Femur (tissue), 1 donor: ENCODE results near the gene C22orf23.
"Not testable (repeated sequence)": the region's sequence is repeated elsewhere in the genome, so short reads cannot be mapped to it uniquely, and the experiment has no call there.

Experiments
- DNase-seq: peaks from one replicate; pipeline ENCODE4 v3.0.0-alpha.2; 2017

The C22orf23 gene

DNA sequence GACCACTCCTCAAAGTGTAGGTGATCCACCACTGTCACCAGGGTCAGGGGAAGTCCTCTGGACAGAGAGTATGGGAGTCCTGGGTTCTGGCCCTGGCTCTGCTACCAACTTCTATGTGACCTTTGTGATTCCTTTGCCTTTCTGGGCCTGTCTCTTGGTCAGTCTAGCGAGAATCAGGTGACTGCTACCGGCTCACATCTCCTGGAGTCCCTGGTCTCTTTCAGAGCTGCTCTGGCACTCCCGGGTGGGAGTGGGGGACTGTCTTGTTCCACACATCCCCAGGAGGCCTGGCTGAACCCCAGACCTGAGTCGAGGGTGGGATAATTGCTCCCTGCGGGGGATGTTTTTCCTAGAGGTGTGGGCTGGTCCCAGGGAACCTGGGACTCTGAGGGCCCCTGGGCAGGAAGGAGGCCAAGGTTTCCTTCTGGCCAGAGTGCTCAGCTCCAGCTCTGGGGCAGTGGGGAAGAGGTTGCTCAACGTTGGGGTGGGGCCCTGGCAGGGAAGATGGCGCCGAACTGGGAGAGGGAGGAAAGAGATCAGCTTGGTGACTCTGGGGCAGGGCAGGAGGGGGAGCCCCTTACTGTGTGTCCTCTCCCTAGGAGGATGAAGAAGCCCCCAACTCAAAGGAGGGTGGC, 28.9 kb upstream of the C22orf23 start:
- DNase-seq, result no peak

DNA sequence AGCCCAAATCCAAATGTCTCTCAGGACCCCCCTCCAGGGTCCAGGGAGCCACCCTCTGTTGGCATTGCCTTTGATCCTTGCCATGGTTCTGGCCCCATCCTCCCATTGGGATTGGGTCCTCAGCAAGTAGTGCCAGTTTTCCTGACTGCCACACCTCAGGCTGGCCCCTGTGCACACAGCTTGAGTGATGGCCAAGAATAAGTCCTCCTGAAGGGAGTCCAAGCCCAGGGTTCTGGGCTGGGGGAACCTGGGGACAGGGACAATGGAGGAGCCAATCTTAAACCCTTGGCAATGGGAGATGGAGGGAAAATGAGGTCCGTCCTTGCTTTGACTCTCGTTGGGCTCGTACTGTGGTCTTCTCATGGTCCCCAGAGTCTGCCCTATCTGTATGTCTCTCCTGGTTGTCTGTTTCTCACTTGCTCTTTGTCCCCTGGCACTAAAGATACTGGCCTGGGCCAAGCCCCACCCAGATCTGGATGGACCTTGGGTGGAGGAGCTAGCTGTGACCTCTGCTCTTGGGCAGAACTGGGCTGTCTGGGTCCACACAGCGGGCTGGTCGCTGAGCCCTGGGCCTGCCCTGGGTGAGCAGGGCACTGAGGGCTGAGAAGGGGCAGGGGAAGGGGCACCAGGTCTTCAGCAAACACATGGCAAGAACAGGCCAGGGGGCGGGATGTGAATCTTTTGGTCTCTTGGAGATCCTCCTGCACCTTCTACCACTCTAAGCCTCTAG, 28.0 kb upstream of the C22orf23 start:
- no peak for DNase-seq

DNA sequence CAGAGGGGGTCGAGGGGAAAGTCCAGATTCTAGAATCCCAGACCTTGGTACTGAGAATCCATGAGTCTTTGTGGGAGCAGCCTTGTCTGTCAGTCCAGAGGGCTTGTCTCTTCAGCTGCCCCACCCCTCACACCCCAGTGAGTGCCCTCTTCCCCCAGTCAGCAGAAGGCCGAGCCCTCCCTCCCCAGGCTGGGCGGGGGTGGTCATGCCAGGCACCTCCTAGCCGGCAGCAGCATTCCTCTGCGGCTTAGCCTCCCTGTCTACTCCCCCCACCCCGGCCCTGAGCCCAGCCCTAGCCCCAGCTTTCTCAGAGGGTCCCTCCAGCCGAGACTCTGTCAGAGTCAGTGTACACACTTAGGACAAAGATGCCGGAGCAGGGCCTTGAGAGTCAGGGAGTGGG, 26.4 kb upstream of the C22orf23 start:
- DNase-seq, result no peak

DNA sequence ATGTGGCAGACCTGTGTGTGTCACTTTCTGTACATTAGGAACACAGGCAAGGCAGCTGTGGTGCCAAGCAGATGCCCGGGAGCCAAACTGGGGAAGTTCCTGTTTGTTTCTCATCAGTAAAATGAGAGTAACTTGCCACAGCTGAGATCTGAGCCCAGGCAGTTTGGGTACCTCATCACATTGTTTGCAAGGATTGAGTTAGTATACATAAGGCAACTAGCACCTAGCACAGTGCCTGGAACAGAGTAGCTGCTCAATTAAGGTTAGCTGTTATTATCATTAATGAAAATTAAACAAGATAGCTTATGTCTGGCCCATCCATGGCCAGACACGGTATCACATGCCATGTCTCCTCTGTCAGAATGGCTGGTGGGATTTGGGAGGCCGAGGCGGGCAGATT, 23.1 kb upstream of the C22orf23 start:
- no peak for DNase-seq

DNA sequence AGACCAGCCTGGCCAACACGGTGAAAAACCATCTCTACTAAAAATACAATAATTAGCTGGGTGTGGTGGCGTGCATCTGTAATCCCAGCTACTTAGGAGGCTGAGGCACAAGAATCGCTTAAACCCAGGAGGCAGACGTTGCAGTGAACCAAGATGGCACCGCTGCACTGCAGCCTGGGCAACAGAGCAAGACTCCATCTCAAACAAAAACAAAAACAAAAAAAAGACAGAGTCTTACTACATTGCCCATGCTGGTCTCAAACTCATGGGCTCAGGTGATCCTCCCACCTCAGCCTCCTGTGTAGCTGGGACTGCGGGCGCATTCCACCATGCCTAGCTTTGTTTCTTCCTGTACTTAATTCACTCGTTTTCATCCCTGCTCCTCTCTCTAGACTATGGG, 22.6 kb upstream of the C22orf23 start:
- DNase-seq, result not testable (repeated sequence)

DNA sequence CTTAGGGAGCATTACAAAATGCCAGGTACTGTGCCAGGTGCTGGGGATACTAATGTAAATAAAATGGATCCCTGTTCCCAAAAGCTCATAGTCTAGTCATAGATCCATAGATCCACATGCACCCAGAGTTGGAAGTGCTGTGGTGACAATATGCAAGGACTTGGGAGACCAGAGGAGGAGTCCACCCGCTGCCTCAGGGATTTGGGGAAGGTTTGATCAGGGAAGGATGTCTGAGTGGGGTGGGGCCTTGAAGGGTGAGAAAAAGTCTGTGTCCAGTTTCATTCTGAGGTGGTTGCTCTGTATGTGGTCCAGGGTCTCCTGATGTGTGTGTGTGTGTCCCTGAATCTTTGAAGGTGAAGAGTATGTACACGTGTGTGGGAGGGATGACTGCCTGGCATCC, 21.8 kb upstream of the C22orf23 start:
- no peak for DNase-seq

DNA sequence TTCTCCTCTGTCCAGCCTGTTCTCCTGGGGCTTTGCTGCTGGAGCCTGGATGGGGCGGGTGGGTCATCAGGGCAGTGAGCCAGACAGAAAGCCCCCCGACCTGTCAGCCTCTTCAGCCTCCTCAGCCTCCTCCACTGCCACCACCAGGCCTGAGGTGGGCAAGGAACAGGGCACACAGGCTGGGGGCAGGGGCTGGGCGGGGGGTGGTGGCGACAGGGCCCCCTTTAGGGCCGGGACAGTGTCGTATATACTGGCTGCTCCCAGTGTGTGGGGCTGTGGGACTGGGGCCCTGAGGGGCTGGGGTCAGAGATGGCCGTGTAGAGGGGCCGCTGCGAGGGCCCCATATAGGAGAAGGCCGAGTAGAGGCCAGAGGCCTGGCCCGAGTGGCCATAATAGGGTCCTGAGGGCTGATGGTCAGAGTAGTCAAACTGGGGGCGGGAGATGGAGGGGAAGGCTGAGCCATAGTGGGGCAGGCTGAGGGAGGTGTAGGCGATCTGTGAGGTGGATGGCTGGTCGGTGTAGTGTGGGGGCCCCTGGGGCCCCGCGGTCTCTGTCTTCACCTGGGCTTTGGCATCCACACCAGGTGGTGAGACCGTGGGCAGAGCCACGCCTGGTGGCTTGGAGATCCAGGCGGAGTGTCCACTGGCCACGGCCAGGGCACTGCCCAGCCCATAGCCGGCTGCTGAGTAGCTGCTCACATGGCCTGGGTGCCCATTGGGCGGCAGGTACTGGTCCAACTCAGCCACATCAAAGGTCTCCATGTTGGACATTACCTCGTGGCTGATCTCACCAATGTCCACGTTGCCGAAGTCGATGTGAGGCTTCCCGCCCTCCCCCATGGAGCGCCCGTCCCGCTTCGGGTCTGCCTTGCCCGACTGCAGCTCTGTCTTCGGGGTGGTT, 20.1 kb upstream of the C22orf23 start:
- no peak for DNase-seq

DNA sequence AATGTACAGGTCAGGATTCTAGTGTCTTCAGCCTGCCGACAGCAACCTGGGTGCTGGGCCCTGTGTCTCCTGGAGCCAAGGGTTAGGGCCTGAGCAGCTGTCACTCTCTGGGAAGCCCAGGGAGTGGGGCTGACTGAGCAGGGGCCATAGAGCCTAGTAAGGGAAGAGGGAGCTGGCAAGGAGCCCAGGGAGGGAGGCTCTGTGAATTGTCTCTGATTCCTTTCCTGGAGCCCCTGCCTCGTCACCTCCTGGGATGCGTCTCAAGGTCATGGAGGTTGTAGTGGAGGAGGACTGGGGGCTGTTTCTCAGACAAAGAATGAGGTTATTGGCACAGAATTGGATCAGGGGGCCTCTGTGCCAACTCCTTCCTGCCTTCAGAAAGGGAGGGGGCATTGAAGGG, 19.1 kb upstream of the C22orf23 start:
- peak; percentile 51 for DNase-seq

DNA sequence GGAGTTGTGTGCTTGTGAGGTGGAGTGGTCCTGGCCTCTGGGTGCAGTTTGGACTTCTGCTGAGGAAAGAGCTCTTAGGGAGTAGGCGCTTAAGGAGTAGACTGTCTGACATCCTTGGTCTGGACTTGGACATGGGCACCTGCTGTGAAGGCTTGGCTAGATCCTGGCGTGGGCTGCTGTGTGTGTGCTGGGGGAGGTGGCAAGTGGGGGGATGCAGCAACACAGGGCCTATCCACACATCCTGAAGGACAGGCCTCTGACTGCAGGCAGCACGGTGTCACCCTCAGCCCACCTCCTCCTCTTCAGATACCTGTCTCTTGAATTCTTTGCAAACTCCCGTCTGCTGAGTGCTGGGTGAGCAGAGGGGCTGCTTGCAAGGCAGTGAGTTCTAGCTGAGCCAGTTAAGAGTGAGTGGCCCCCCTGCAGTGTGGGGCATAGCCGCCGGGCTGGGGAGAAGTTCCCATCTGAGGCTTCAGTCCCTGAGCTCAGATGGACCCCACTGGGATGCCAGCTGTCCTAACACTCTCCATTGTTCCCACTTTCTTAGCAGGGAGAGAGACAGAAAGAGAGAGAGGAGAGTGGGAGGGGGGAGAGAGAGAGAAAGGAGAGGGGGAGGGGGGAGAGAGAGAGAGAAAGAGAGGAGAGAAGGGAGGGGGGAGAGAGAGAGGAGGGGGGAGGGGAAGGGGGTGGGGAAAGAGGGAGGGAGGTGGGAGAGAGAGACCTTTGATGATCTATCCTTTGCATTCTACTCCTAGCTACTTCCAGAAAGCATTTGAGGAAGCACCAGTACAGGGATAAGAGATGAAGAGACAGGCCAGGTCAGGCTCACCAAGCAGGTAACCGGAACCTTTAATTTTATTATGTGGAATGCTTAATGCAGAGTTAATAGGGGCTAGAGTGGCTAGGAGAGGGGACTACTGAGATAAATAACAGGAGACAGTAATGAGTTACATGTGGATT, 18.4 kb upstream of the C22orf23 start:
- DNase-seq, result no peak

DNA sequence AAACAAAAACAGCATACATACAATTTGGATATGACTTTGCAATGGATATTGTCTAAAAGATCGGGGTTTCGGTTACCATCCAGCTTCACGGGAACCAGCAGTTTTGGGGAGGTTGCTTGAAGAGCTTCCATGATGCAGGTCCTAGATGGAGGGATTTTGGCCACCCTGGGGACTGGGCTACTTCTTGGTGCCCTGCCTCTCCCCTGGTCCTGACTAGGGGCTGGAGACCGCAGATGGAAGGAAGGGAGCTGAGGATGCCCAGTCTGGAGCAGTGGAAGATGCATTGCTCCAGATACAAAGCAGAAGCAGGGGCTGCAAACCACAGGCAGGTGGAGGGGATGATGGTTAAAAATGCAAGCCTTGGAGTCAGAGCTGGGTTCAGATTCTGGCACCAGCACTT, 17.5 kb upstream of the C22orf23 start:
- no peak for DNase-seq

DNA sequence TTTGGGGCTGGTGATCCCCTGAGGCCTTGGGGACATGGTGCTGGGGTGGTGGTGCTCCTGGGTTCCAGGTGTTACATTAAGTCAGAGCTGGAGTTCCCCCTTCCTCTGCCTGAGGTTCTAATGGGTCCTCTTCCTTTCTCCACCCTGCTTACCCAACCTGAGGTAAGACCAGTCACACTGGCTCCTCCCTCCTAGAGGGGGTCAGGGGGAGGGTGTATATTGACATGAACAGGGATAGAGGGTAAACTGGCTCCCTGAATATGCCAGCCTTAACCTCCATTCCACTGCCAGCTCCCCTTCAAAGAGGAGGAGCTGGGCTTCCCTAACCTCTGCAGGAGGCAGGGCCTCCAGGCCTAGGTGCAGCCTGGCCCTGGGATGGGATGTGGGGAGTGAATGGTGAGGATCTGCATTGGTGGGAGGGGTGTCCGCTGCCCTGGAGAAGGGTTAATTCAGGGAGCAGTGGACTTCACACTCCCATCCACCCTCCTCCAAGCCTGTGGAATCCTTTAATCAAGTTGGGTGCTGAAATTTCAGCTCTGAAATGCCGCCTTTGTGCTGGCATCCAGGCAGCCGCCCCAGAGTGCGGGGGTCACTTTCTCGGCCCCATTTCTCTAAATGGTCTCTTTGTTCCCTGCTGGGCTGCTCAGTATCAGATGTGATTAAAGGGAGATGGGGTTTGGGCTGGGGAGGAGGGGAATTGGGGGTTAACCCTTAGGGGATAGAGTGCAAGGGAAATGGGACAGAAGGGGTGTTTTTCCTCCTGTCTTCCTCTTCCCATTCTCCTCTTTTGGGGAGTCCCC, 15.3 kb upstream of the C22orf23 start:
- no peak for DNase-seq

DNA sequence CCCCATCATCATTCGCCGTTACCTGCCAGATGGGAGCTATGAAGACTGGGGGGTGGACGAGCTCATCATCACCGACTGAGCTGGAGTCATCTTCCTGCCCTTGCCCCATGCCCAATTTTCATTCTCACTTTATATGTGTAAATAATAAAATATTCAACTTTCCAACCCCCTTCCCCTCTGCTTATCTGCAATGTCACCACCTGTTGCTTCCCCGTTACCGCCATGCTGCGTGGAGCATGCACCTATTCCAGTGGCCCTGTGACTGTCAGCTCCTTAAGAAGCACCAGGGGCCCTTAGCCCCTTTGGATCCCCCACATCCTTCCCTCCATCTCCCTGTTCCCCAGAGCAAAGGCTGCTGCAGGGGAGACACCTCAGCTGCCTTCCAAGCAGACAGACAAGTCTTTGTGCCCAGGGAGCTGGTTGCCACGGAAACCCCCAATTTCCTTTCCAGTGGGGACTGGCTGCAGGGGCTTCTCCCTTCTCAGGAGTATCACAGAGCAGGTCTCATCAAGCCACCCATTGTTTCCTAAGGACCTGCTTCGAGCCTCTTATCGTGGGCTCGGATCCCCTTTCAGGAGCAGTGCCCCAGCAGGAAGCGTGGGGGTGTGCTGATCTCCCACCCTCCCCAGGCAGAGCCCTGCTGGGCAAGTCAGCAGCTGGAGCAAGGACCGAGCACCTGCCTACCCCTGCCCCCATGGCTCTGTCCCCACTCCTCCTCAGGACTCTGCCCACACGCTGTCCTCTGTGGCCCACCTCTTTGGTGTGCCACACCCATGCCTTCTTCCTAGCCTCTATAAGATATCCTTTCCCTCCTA, 14.4 kb upstream of the C22orf23 start:
- DNase-seq, result no peak

DNA sequence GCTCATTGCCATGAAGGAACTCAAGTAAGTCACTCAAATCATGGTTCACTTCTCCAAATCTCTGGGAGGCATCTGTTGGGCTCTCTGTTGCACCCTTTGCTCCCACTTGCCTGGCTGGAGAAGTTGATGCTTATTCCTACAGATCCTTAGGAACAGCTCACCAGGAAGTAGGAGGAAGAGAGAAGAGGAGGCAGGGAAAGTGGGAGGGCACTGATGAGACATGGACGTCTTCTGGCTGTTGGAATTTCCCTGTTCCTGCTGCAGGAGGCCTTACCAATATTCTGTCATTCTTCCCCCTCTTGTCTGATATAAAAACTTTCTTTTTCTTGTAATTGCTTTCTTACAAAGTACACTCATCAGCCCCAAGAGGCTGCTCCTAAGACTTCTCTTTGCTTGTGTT, 13.7 kb upstream of the C22orf23 start:
- DNase-seq, result no peak

DNA sequence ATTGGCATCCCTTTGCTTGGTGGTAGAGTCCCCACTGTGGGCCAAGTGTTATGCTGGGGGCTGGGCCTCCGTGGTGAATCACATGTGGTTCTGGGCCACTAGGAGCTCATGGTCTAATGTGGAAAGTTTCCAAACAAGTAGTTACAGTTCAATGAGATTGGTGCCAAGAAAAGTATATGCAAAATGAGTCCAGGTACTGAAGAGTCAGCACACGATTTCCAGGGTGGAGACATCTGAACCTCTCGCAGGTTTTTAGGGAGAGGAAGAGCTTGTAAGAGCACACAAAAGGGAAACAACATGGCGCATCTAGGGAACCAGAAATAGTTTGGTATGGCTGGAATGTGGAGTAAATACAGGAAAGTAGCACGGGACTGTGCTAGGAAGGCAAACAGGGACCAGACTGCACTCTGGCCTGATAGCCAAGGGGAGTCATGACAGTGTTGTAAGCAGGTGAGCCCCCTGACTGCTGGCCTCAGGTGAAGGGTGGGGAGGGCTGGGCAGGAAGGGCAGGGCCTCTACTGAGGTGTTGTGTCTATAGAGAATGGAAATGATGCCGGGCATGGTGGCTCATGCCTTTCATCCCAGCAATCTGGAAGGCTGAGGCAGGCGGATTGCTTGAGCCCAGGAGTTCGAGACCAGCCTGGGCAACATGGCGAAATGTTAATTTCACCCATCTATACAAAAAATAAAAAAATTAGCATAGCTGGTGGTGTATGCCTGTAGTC, 12.7 kb upstream of the C22orf23 start:
- DNase-seq, result no peak

DNA sequence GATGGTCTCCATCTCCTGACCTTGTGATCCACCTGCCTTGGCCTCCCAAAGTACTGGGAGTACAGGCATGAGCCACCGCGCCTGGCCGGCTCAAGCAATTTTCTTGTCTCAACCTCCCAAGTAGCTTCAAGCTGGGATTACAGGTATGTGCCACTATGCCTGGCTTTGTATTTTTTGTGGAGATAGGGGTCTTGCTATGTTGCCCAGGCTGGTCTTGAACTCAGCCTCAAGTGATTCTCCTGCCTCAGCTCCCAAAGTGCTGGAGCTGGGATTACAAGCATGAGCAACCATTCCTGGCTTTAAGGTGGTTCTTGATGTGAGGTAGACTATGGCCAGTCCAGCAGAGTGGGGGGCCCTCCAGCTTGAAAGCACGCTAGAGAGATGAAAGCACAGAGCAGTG, 7.7 kb upstream of the C22orf23 start:
- no peak for DNase-seq

DNA sequence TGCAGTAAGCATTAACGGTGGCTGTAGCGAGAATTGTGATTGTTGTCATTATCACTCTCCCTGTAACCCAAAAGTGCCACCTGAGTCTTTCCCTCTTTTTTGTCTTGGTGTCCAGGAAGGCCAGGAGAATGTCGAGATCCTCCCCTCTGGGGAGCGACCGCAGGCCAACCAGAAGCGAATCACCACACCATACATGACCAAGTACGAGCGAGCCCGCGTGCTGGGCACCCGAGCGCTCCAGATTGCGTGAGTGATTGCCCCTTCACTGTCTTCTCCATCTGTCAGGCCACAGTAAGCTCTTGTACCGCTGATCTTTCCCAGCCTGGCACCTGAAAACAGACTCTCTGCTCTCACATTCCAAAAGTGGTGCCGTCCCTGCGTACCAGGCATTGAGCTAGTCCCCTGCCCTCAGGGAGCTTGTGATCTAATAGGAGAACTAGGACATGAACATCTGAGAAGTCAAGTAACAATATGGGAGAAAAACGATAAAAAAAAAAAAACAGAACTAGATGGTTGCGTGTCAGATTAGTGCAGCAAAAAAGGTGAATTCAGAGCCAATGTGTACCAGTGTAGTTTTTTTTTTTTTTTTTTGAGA, 5.9 kb upstream of the C22orf23 start:
- no peak for DNase-seq

DNA sequence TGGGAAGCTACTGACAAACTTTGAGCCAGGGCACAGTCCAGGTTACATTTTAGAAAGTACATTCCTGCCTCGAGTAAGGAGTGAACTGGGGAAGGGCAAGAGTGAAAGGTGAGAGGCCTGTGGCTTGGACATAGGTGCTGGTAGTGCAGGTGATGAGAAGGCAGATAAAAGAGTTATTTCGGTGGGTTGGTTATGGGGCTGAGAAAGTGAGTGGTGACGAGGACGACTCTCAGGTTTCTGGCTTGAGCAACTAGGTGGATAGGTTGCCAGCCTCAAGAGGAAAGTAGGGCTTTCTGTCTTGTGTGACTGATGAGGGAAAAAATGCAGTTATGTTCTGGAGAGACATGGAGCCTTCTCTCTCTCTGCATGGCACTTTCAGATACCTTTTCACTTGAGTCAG, 3.8 kb upstream of the C22orf23 start:
- DNase-seq, result no peak

DNA sequence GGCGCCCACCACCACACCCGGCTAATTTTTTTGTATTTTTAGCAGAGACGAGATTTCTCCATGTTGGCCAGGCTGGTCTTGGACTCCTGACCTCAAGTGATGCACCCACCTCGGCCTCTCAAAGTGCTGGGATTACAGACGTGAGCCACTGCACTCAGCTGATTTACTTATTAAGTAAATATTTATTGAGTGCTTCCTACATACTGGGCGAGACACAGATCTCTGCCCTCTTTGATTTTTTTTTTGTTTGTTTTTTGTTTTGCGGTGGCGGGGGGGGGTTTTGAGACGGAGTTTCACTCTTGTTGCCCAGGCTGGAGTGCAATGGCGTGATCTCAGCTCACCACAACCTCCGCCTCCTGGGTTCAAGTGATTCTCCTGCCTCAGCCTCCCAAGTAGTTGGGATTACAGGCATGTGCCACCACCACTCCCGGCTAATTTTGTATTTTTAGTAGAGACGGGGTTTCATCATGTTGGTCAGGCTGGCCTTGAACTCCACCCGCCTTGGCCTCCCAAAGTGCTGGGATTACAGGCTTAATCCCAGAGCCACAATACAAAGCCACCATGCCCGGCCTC, 2.5 kb upstream of the C22orf23 start:
- not testable (repeated sequence) for DNase-seq

DNA sequence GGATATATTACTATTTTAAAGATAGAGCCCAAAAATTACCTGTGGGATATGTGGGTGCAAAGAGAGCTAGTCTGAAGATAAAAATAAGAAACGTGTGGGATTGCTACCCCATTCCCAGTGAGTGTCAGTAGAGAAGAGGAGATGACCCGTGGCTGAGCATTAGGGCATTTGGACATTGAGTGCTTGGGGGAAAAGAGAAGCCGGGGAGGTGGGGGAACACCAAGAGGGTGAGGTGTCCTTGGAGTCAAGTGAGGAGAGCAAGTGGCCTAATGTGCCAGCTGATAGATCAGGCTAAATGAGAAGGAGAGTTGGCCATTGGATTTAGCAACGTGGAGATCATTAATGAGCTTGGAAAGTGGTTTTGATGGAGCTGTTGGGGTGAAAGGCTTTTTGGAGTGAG, 1.3 kb upstream of the C22orf23 start:
- DNase-seq, result no peak
